Gastrocnemius medialis (tissue), 4 donors: ENCODE measurements around the gene FBXO38. TPM values are rescaled to one million over a fixed set of nuclear protein-coding genes. Genes with fewer than 3 reads are reported as not detected.

Experiments used
- ATAC-seq, 2 donors: fragments of 150-250 bp; one replicate each; pipeline ENCODE4 v1.9.1; 2016
- DNase-seq, 2 donors: peaks; one replicate each; pipeline ENCODE4 v3.0.0-alpha.2; 2019
- H3K27ac ChIP-seq, 4 donors: fragments of 200-600 bp; sonication (generic); 1 replicate in 1 of 4; 2 replicates in 3 of 4; pipeline ENCODE4 v1.5.1; 2016 to 2018; ENCODE audit warnings: mild to moderate bottlenecking in 2 of 4, moderate library complexity in 1 of 4
- H3K27me3 ChIP-seq, 3 donors: fragments of 200-600 bp; sonication (generic) in 2 of 3; 1 replicate in 1 of 3; 2 replicates in 2 of 3; pipeline versions ENCODE4 v1.5.1 to v1.6.0; 2016 to 2019; ENCODE audit warnings: mild to moderate bottlenecking in 1 of 3, moderate library complexity in 1 of 3
- H3K36me3 ChIP-seq, 2 donors: fragments of 200-600 bp; sonication (generic) in 1 of 2; one replicate each; pipeline ENCODE4 v1.5.1; 2017 to 2018
- H3K4me1 ChIP-seq, 2 donors: fragments of 200-600 bp; sonication (generic) in 1 of 2; one replicate each; pipeline ENCODE4 v1.5.1; 2016 to 2017; ENCODE audit warnings: mild to moderate bottlenecking in 2 of 2
- H3K4me3 ChIP-seq, 4 donors: fragments of 200-600 bp; sonication (generic) in 3 of 4; 1 replicate in 1 of 4; 2 replicates in 3 of 4; pipeline ENCODE4 v1.5.1; 2016 to 2019; ENCODE audit warnings: mild to moderate bottlenecking in 2 of 4
- H3K9me3 ChIP-seq, 3 donors: fragments of 200-600 bp; sonication (generic) in 2 of 3; 1 replicate in 1 of 3; 2 replicates in 2 of 3; pipeline ENCODE4 v1.5.1; 2016 to 2019
- CTCF ChIP-seq, 5 experiments: fragments of 450-650 bp in 3 of 5; fragments of 200-600 bp in 2 of 5; sonication (generic) in 2 of 5; IDR thresholded peaks in 4 of 5; conservative IDR thresholded peaks in 1 of 5; 1 replicate in 4 of 5; 2 replicates in 1 of 5; pipeline ENCODE4 v1.5.1; 2016 to 2019; ENCODE audit warnings: antibody characterized with exemption in 5 of 5, mild to moderate bottlenecking in 3 of 5, moderate library complexity in 3 of 5
- POLR2A ChIP-seq, 2 donors: fragments of 450-650 bp; IDR thresholded peaks; one replicate each; pipeline ENCODE4 v1.6.1; 2017; ENCODE audit warnings: antibody characterized with exemption in 2 of 2, mild to moderate bottlenecking in 2 of 2, moderate library complexity in 2 of 2
- in situ Hi-C, 4 donors: fragments of 200-750 bp; cut with MboI; loops; one replicate each; pipeline versions ENCODE4 v1.15.0 to v1.8.0; 2017; ENCODE audit warnings: low sequenced_read_pairs in 4 of 4
- intact Hi-C: fragments of 100-400 bp; cut with DNase I; formaldehyde crosslinking; loops from one replicate; pipeline ENCODE4 v1.15.1; 2023; ENCODE audit warnings: low total_unique reads
- total RNA-seq, 4 donors: library from RNA; depleted of rRNA; stranded (reverse); fragments of >200 nt; gene quantifications; one replicate each; pipeline versions ENCODE4 v1.1.0 to v1.2.3, GENCODE V29; 2016

Gene FBXO38
- total RNA-seq, 4 donors from 2014 or later: 31.1 to 49.6 (median 34.1) TPM

GRCh38 chr5:148398698-148399121 is 15.0 kb downstream of the FBXO38 start:
- Histone ChIP-seq H3K27ac (no peak overlapping the region), H3K4me1 (peaks cover under 1 to 7% of the 10 kb centered on the region in 2 donors), H3K9me3 (no peaks in the 10 kb centered on the region), H3K4me3 (no peak overlapping the region), H3K36me3 (peaks cover 0 to 54% of the 10 kb centered on the region in 2 donors), H3K27me3 (no peaks in the 10 kb centered on the region)
- intact Hi-C loops: no loop called here
- no peak for TF ChIP-seq CTCF (IDR thresholded peaks at IDR 0.05 in 4 of 5, conservative IDR thresholded peaks at IDR 0.05 in 1 of 5)
- no peak for TF ChIP-seq POLR2A (IDR thresholded peaks at IDR 0.05)
- ATAC-seq (no peak), DNase-seq (no peak)
- in situ Hi-C loops: no loop called here

GRCh38 chr5:148401604-148402003 is 17.8 kb downstream of the FBXO38 start:
- TF ChIP-seq CTCF (IDR thresholded peaks at IDR 0.05 in 4 of 5, conservative IDR thresholded peaks at IDR 0.05 in 1 of 5) (no peak), POLR2A (IDR thresholded peaks at IDR 0.05) (no peak)
- peaks cover 0 to 6% of the 10 kb centered on the region in 2 donors for H3K4me1 ChIP-seq
- no peaks in the 10 kb centered on the region for H3K9me3 ChIP-seq
- ATAC-seq: no peak
- peak overlapping the region in 3 of 4 donors; percentile 8 to 20 (median 16) for H3K27ac ChIP-seq
- peaks cover 0 to 66% of the 10 kb centered on the region in 2 donors for H3K36me3 ChIP-seq
- no peak overlapping the region for H3K4me3 ChIP-seq
- no peak for DNase-seq
- no peaks in the 10 kb centered on the region for H3K27me3 ChIP-seq
- in situ Hi-C loops: no loop called here
- intact Hi-C loops: no loop called here

GRCh38 chr5:148403344-148403743 is 19.6 kb downstream of the FBXO38 start:
- no peak overlapping the region for H3K4me3 ChIP-seq
- in situ Hi-C loops: no loop called here
- no peak overlapping the region for H3K27ac ChIP-seq
- H3K4me1 ChIP-seq: peaks cover 0 to 6% of the 10 kb centered on the region in 2 donors
- no peaks in the 10 kb centered on the region for H3K27me3 ChIP-seq
- peak in 1 of 2 donors; percentile 36 for ATAC-seq
- intact Hi-C loops: no loop called here
- DNase-seq: no peak
- TF ChIP-seq POLR2A (IDR thresholded peaks at IDR 0.05) (no peak), CTCF (IDR thresholded peaks at IDR 0.05 in 4 of 5, conservative IDR thresholded peaks at IDR 0.05 in 1 of 5) (no peak)
- peaks cover 0 to 84% of the 10 kb centered on the region in 2 donors for H3K36me3 ChIP-seq
- no peaks in the 10 kb centered on the region for H3K9me3 ChIP-seq

- in situ Hi-C loops (no loop called here), intact Hi-C loops (loop anchor here (2.0 kb wide), 1 partner anchor 22 kb away; no protein-coding TSS in a partner anchor)
- H3K27ac ChIP-seq: no peak overlapping the region
- TF ChIP-seq POLR2A (IDR thresholded peaks at IDR 0.05) (no peak), CTCF (IDR thresholded peaks at IDR 0.05 in 4 of 5, conservative IDR thresholded peaks at IDR 0.05 in 1 of 5) (no peak)
- ATAC-seq: no peak
- H3K9me3 ChIP-seq: no peaks in the 10 kb centered on the region
- H3K4me3 ChIP-seq: no peak overlapping the region
- DNase-seq: no peak
- no peaks in the 10 kb centered on the region for H3K27me3 ChIP-seq
- H3K4me1 ChIP-seq: peaks cover 0 to 6% of the 10 kb centered on the region in 2 donors
- H3K36me3 ChIP-seq: peaks cover 0 to 86% of the 10 kb centered on the region in 2 donors
Measured at GRCh38 chr5:148406406-148406805, 22.6 kb downstream of the FBXO38 start.

- TF ChIP-seq CTCF (IDR thresholded peaks at IDR 0.05 in 4 of 5, conservative IDR thresholded peaks at IDR 0.05 in 1 of 5) (no peak), POLR2A (IDR thresholded peaks at IDR 0.05) (no peak)
- in situ Hi-C loops (no loop called here), intact Hi-C loops (no loop called here)
- H3K9me3 ChIP-seq: no peaks in the 10 kb centered on the region
- no peak overlapping the region for H3K4me3 ChIP-seq
- DNase-seq: no peak
- H3K36me3 ChIP-seq: peaks cover 0 to 86% of the 10 kb centered on the region in 2 donors
- H3K4me1 ChIP-seq: peaks cover 0 to 6% of the 10 kb centered on the region in 2 donors
- H3K27ac ChIP-seq: no peak overlapping the region
- no peak for ATAC-seq
- no peaks in the 10 kb centered on the region for H3K27me3 ChIP-seq
Measured at GRCh38 chr5:148408092-148408491, 24.3 kb downstream of the FBXO38 start.
